ENCODE data around the gene POFUT1. TPM values are rescaled to one million over a fixed set of nuclear protein-coding genes. Genes with fewer than 3 reads are reported as not detected.
A peak's percentile ranks its signal among the peaks of the same experiment; 100 is the strongest.
"Not testable (repeated sequence)": the region's sequence is repeated elsewhere in the genome, so short reads cannot be mapped to it uniquely, and the experiment has no call there.

The POFUT1 gene
- total and polyA plus RNA-seq, 2 donors: 28.4 to 34.7 TPM

DNA sequence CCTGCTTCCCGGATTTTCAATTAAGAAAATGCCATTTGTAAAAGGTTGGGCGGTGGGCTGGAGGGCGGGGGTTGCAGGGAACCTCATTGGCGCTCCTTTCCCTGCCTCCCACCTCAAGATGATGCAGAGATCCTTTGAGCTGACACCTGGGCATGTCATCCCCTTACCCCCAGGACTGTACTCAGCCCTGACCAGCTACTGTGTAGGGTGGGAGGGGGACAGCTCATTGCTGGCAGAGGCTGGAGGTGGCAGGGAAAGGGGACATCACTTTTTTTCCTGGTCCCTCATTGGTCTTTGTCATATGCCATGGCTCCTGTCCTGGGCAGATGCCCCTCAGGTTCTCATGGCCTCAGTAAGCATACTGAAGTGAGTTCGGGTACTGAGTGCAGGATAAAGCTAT lies 14.3 kb upstream of the POFUT1 start:
- not testable (repeated sequence) for H3K36me3 ChIP-seq (ENCODE audit: insufficient read depth); H3K4me1 ChIP-seq (ENCODE audit: insufficient read depth); DNase-seq (ENCODE audit: extremely low spot score); H3K27ac ChIP-seq (ENCODE audit: low read depth); H3K4me3 ChIP-seq (ENCODE audit: low read depth, low read length)
- 94% methylated on average over 5 of the region's 5 CpGs for WGBS

DNA sequence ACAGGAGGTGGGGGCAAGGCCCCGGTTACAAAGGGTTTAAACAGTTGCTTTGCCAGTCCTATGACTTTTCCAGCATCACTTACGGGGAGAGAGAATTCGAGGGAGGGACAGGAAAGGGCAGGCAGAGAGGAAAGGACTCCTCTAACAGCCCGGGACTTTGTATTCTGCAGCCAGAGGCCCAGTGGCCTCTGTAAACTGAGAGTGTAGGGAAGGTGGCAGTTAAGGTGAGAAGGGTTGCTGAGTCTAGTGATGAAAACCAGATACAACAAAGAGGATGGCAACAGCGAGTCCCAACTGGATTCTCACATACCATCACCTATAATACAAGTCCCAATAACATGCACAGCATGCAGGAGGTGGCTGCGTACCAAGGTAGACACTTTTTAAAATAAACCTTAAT lies 13.7 kb upstream of the POFUT1 start:
- no peak overlapping the region for H3K27ac ChIP-seq (ENCODE audit: low read depth)
- 77% methylated on average over 6 of the region's 6 CpGs for WGBS
- H3K4me1 ChIP-seq (ENCODE audit: insufficient read depth): peaks cover 2% of the 10 kb centered on the region
- DNase-seq (ENCODE audit: extremely low spot score): no peak
- H3K4me3 ChIP-seq (ENCODE audit: low read depth, low read length): no peak overlapping the region
- peaks cover 7% of the 10 kb centered on the region for H3K36me3 ChIP-seq (ENCODE audit: insufficient read depth)

- 71% methylated on average over 7 of the region's 7 CpGs for WGBS
- no peak for DNase-seq (ENCODE audit: extremely low spot score)
- no peaks in the 10 kb centered on the region for H3K4me1 ChIP-seq (ENCODE audit: insufficient read depth)
- H3K27ac ChIP-seq (ENCODE audit: low read depth): no peak overlapping the region
- H3K4me3 ChIP-seq (ENCODE audit: low read depth, low read length): no peak overlapping the region
- peaks cover 7% of the 10 kb centered on the region for H3K36me3 ChIP-seq (ENCODE audit: insufficient read depth)
These were observed 12.1 kb upstream of the POFUT1 start for GRCh38 chr20:32195581-32195980.

DNA sequence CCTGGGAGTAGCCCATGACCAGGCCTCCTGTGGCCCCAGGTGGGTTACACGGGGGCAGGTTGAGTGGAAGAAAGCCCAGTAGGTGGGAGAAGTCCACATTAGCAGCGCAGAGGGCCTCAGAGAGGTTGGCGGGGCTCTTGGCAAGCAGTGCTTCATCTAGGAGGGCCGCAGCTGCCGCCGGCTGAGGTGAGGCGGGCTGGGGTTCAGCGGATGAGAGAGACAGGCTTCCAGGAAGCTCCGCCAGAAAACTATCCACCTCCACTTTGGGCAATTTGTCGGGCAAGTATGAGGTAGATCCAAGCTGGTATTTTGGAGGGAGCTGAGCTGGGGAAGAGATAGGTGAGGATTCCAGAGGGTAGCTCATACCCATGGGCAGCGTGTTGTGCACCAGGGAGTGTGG lies 11.1 kb upstream of the POFUT1 start:
- DNase-seq (ENCODE audit: extremely low spot score); H3K4me1 ChIP-seq (ENCODE audit: insufficient read depth); H3K36me3 ChIP-seq (ENCODE audit: insufficient read depth); H3K4me3 ChIP-seq (ENCODE audit: low read depth, low read length); H3K27ac ChIP-seq (ENCODE audit: low read depth): not testable (repeated sequence)
- 97% methylated on average over 11 of the region's 11 CpGs for WGBS

DNA sequence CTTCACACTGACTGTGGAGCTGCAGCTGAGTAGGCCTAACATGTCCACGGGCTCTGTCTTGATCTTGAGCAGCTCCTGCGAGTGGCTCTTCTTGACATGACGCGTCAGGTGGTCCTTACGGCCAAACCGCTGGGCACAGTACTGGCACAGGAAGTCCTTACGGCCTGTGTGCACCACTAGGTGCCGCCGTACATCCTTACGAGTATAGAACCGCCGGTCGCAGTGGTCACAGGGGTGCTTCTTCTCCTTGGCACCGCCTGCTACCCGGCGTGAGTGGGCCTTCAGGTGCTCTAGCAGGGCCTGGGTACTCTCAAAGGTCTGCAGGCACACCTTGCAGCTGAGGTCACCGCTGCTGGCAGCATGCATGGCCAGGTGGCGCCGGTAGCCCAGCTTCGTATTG lies 10.5 kb upstream of the POFUT1 start:
- not testable (repeated sequence) for H3K4me1 ChIP-seq (ENCODE audit: insufficient read depth); H3K4me3 ChIP-seq (ENCODE audit: low read depth, low read length); H3K27ac ChIP-seq (ENCODE audit: low read depth); H3K36me3 ChIP-seq (ENCODE audit: insufficient read depth); DNase-seq (ENCODE audit: extremely low spot score)
- 90% methylated on average over 20 of the region's 20 CpGs for WGBS

GRCh38 chr20:32199006-32199405 lies 8.7 kb upstream of the POFUT1 start:
- WGBS: 85% methylated on average over 4 of the region's 4 CpGs
- DNase-seq (ENCODE audit: extremely low spot score): no peak
- Histone ChIP-seq H3K4me1 (ENCODE audit: insufficient read depth) (no peaks in the 10 kb centered on the region), H3K36me3 (ENCODE audit: insufficient read depth) (peaks cover 9% of the 10 kb centered on the region), H3K27ac (ENCODE audit: low read depth) (no peak overlapping the region), H3K4me3 (ENCODE audit: low read depth, low read length) (no peak overlapping the region)

DNA sequence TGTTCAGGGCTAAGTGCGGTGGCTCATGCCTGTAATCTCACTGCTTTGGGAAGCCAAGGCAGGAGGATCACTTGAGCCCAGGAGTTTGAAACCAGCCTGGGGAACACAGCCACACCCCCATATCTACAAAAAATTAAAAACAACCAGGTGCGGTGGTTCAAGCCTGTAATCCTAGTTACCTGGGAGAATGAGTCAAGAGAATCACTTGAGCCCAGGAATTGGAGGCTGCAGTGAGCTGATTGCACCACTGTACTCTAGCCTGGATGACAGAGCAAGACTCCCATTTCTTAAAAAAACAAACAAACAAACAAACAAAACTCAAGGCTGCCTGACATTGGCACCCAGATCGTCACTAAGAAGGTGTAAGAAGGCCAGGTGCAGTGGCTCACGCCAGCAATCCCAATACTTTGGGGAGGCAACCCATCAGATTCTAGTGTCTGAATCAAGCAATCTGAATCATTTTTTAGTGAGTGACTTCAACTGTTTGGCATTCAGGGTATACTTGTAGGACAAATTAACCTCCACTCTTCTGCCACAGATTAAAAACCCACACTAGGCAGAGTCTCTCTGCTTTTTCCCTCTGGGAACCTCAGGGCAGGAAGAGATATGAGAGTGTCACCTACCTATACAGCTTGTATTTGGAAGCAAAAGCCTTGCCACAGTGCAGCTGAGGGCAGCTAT lies 6.2 kb upstream of the POFUT1 start:
- peaks cover 4% of the 10 kb centered on the region for H3K36me3 ChIP-seq (ENCODE audit: insufficient read depth)
- H3K27ac ChIP-seq (ENCODE audit: low read depth): no peak overlapping the region

GRCh38 chr20:32201977-32202363 lies 5.7 kb upstream of the POFUT1 start:
- Histone ChIP-seq H3K27ac (ENCODE audit: low read depth) (no peak overlapping the region), H3K4me3 (ENCODE audit: low read depth, low read length) (no peak overlapping the region), H3K4me1 (ENCODE audit: insufficient read depth) (peaks cover 2% of the 10 kb centered on the region), H3K36me3 (ENCODE audit: insufficient read depth) (peaks cover 4% of the 10 kb centered on the region)
- no peak for DNase-seq (ENCODE audit: extremely low spot score)
- 76% methylated on average over 8 of the region's 8 CpGs for WGBS

More for the DNA sequence above, 6.2 kb upstream of the POFUT1 start:
- 89% methylated on average over 4 of the region's 4 CpGs for WGBS
- H3K4me3 ChIP-seq (ENCODE audit: low read depth, low read length): no peak overlapping the region
- DNase-seq (ENCODE audit: extremely low spot score): no peak
- H3K4me1 ChIP-seq (ENCODE audit: insufficient read depth): peaks cover 2% of the 10 kb centered on the region

- peak; percentile 39 for DNase-seq (ENCODE audit: extremely low spot score)
- 67% methylated on average over 11 of the region's 11 CpGs for WGBS
- Histone ChIP-seq H3K4me1 (ENCODE audit: insufficient read depth) (peaks cover 2% of the 10 kb centered on the region), H3K27ac (ENCODE audit: low read depth) (no peak overlapping the region), H3K36me3 (ENCODE audit: insufficient read depth) (peaks cover 2% of the 10 kb centered on the region), H3K4me3 (ENCODE audit: low read depth, low read length) (no peak overlapping the region)
These were observed 4.1 kb upstream of the POFUT1 start for GRCh38 chr20:32203356-32204204.

GRCh38 chr20:32204205-32205109 lies 3.2 kb upstream of the POFUT1 start:
- H3K27ac ChIP-seq (ENCODE audit: low read depth): no peak overlapping the region
- WGBS: 68% methylated on average over 4 of the region's 4 CpGs
- peaks cover 2% of the 10 kb centered on the region for H3K4me1 ChIP-seq (ENCODE audit: insufficient read depth)
- peak; percentile 63 for DNase-seq (ENCODE audit: extremely low spot score)
- H3K4me3 ChIP-seq (ENCODE audit: low read depth, low read length): no peak overlapping the region
- peaks cover 2% of the 10 kb centered on the region for H3K36me3 ChIP-seq (ENCODE audit: insufficient read depth)

DNA sequence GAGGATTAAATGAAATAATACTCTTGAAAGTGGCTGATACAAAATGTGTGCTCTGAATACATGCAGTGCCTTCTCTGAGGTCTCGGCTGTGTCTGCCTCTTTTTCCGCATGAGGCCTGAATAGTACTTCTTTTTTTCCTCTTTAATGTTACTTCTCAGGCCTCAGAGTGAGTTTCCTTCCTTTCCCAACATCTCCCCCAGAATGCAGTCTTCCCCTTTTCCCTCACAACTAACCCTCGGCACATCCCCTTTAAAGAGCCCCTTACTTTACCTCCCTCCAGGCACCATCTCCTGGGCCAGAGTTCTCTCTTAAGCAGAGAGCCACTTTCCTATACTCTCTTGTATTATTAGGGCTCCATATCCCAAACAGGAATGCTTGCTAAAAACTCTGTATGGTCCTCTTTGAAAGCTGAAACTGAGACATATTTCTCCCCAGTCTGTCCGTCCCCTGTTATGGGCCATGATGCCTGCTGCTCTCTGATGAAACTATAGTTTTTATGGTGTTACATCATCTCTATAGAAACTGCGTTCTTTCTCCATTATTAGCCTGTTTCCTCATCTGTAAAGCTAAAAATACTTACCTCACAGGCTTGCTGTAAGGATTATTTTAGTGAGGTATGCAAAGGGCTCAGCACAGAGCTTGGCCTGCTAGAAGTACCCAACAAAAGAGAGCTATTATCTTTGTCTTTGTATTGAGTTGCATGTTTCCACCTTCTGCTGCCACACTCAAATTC lies 2.4 kb upstream of the POFUT1 start:
- peaks cover 2% of the 10 kb centered on the region for H3K4me1 ChIP-seq (ENCODE audit: insufficient read depth)
- H3K4me3 ChIP-seq (ENCODE audit: low read depth, low read length): no peak overlapping the region
- H3K36me3 ChIP-seq (ENCODE audit: insufficient read depth): peaks cover 2% of the 10 kb centered on the region
- 62% methylated on average over 5 of the region's 5 CpGs for WGBS
- no peak for DNase-seq (ENCODE audit: extremely low spot score)
- H3K27ac ChIP-seq (ENCODE audit: low read depth): peak overlapping the region; percentile 57

DNA sequence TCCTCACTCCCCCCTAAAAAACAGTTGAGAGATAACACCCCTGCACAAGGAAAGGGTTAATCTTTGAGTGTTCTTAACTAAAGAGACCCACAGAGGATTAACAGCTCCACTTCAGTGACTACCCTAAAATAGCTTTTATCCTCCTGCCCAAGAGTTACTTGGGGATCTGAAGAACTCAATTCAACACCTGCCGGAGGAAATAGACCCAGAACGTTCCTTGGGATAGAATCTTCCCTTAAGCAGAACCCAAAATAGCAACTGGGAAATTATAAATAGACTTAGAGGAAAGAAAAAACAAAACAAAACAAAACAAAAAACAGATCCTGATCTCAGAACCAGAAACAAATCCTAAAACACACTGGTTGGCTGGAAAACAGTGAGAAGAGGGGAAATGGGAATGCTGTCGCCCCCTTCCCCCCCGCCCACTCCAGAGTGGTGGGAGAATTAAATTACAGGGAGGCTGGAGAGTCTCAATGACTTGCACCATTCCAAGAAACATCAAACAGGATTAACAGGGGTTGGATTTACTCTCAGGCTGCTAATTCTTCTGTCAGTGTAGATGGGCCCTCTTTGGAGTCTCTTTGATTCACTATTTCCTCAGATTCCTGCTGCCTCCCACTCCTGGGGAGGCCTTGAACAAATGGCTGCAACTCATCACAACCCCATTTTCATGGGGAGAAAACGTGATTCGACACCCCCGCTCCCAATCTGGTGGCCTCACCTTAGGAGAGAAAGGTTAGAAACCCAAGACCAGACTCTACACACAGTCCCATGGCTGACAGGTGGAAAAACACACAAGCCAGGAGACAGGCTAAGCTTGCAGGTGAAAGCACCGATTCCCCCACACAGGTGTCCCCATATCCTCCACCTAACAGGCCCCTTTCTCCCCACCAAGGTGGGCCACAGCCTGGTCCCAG lies 1.6 kb upstream of the POFUT1 start:
- Histone ChIP-seq H3K36me3 (ENCODE audit: insufficient read depth) (peaks cover 2% of the 10 kb centered on the region), H3K27ac (ENCODE audit: low read depth) (no peak overlapping the region), H3K4me3 (ENCODE audit: low read depth, low read length) (peak overlapping the region; percentile 97), H3K4me1 (ENCODE audit: insufficient read depth) (peaks cover 2% of the 10 kb centered on the region)
- WGBS: 40% methylated on average over 8 of the region's 8 CpGs
- no peak for DNase-seq (ENCODE audit: extremely low spot score)

All from urinary bladder (tissue), 4 donors.